Fibroblast of the conjunctiva (primary cell): ENCODE results near the gene AATK.
"Not testable (repeated sequence)": the region's sequence is repeated elsewhere in the genome, so short reads cannot be mapped to it uniquely, and the experiment has no call there.

Experiments
- DNase-seq: peaks from one replicate; pipeline ENCODE4 v3.0.0-alpha.2; 2010; ENCODE audit warnings: low read depth

Gene AATK

GRCh38 chr17:81090361-81091136 is 75.5 kb downstream of the AATK start:
- no peak for DNase-seq

DNA sequence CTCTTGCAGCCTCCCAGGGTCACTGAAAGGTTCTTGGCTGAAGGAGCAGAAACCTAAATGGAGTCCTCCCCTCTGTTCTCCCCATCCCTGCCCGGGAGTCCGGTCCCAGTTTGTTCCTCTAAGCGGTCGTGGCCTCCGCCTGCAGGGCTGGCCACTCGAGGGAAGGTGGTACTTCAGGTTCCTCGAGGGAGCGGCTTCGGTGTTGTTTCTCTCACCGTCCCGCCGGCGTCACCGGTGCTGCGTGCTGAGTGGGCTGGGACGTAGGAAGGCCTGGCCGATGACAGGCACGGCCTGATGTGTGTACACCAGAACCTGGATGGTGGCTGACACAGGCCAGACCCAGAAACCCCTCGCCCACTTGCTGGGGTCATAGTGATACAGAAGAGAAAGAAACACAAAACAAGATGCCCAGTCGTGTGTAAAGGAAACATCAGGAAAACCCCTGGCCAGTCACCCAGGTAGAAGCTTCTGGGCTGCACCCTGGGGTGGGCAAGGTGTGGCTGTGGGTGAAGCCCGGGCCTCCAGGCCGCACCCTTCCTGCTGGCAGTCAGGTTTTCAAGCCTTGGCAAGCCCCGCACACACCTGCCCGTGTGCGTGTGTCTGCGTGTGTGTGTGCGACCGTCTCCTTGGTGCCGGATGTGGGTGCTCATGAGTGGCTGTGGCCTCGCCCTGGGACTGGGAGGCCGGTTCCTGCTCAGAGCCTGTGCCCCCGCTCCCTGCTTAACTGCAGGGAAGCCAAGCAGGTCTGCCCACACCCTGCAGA is 79.1 kb downstream of the AATK start:
- DNase-seq, result no peak

DNA sequence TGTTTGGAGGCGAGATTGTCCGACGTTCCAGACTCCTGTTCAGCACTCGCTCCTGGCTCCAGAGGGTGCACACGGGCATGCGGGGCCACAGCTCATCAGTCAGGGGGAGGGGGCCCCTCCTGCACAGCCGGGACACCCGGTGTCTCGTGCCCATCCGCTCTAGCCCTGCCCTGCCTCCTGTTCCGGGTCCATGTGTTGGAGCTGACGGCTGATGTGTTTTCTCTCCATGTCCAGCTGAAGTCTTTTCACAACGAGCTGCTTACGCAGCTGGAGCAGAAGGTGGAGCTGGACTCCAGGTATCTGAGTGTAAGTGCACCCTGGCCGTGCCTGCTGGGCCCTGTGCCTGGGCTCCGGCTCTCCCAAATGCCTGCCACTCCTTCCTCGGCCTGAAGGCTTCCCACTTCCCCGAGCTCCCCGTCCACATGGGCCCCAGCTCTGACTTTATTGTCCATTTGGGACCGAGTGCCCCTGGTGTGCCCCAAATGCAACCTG is 80.6 kb downstream of the AATK start:
- DNase-seq, result no peak

GRCh38 chr17:81084680-81085419 is 81.2 kb downstream of the AATK start:
- no peak for DNase-seq

GRCh38 chr17:81083125-81083765 is 82.8 kb downstream of the AATK start:
- no peak for DNase-seq

GRCh38 chr17:81082177-81083073 is 83.6 kb downstream of the AATK start:
- DNase-seq, result no peak

- no peak for DNase-seq
Observed at GRCh38 chr17:81081222-81082176, 84.5 kb downstream of the AATK start.

DNA sequence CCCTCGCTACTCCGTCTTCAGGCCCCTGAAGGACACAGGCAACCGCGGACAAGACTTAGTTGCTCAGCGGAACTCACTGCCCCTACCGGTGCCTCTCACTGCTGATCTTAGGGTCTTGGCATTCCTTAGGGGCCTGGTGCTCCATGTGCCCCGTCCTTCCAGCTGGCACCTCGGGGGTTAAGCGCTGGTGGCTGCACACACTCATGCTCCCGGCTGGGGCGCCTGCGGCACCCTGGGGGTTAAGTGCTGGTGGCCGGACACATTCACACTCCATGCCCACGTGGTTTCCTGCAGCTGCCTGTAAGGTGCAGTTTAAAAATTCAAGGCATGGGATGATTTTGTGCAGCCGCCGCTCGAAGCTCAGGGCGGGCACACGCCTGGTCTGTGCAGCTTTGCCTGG is 86.0 kb downstream of the AATK start:
- no peak for DNase-seq

GRCh38 chr17:81078026-81078913 is 87.8 kb downstream of the AATK start:
- not testable (repeated sequence) for DNase-seq

- DNase-seq, result no peak
Observed at GRCh38 chr17:81076141-81076679, 89.8 kb downstream of the AATK start.

- DNase-seq, result no peak
Observed at GRCh38 chr17:81075307-81075706, 90.7 kb downstream of the AATK start.

- DNase-seq, result no peak
Observed at GRCh38 chr17:81074875-81075274, 91.1 kb downstream of the AATK start.

DNA sequence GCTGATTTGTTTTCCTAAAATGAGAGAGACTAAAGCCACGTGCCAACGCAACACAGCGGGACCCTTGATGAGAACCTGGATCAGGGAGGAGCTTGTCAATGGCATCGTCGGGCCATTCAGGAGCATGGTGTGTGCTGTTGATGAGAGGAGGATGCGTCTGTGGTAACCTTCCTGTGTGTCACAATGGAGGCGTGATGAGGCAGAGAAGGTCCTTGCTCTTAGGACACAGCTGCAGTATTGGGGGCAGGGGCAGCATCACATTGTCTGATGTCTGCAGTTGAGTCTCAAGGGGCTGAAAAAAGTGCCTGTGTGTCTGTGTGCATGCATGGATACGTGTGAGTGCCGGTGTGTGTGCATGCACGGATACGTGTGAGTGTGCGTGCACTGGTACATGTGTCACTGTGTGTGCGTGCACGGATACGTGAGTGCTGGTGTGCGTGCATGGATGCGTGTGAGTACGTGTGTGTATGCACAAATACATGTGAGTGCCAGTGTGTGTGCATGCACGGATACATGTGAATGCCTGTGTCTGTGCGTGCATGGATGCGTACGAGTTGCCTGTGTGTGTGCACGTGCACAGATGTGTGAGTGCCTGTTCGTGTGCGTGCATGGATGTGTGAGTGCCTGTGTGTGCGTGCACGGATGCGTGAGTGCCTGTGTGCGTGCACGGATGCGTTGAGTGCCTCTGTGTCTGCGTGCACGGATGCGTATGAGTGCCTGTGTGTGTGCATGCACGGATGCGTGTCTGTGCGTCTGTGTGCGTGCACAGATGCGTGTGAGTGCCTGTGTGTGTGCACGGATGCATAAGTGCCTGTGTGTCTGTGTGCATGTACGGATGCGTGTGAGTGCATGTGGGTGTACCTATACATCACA is 91.8 kb downstream of the AATK start:
- no peak for DNase-seq

- DNase-seq, result no peak
Observed at GRCh38 chr17:81071761-81072741, 94.0 kb downstream of the AATK start.

- no peak for DNase-seq
Observed at GRCh38 chr17:81070541-81071246, 95.3 kb downstream of the AATK start.
